Measurements from ENCODE around the gene CNST.

CNST gene

DNA sequence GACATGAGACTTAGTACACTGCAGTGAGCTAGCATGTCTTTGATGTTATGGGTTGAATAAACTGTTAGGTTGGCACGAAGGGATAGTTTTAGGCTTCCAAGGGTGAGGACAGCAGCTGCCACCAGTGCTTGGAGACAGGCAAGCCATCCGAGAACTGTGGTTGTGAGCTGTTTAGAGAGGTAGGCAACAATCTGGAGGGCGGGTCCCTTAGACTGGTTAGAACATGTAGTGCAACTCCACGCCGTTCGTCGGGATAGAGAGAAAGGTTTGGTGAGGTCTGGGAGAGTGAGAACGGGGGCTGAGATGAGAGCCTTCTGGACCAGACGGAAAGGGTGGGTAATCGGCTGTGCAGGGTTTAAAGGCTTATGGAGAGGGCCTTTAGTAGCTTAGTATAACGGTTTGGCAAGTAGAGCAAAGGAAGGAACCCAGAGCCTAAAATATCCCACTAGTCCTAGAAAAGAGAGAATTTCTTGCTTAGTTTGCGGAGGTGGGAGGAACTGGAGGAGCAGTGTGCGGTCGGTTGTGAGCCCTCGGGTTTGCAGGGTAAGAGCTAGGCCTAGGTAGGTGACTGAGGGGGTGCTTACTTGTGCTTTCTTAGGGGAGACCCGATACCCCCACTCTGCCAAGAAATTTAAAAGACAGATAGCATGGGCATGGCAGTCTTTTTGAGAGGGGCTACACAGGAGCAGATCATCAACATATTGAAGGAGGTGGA is 72.8 kb downstream of the CNST start:
- POLR2A ChIA-PET (ENCODE audit: low non-redundant PET), result no interaction called here

DNA sequence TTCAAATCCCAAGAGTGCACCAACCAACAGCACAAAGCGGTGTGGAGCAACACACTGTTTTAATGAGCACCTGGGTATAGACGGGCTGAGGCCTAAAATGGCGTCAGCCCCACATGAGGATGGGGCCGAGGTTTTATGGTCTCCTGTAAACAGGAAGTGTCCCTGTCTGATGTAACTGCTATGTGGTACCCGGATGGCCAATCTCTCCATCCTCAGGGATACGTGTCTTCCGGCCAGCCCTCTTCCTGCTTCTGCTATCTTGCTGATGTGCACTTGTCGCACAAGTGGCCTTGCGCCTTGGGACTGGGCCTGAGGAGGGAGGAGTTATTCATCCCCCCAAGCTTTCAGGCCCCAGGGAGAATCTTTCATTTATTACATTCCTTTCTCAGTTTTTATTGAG is 73.5 kb downstream of the CNST start:
- ChIA-PET CTCF (no interaction called here), POLR2A (ENCODE audit: low non-redundant PET) (no interaction called here)
- H3K27ac ChIP-seq, result no peak overlapping the region
- no peak for DNase-seq (ENCODE audit: low spot score)
- TF ChIP-seq, protein P1, sequence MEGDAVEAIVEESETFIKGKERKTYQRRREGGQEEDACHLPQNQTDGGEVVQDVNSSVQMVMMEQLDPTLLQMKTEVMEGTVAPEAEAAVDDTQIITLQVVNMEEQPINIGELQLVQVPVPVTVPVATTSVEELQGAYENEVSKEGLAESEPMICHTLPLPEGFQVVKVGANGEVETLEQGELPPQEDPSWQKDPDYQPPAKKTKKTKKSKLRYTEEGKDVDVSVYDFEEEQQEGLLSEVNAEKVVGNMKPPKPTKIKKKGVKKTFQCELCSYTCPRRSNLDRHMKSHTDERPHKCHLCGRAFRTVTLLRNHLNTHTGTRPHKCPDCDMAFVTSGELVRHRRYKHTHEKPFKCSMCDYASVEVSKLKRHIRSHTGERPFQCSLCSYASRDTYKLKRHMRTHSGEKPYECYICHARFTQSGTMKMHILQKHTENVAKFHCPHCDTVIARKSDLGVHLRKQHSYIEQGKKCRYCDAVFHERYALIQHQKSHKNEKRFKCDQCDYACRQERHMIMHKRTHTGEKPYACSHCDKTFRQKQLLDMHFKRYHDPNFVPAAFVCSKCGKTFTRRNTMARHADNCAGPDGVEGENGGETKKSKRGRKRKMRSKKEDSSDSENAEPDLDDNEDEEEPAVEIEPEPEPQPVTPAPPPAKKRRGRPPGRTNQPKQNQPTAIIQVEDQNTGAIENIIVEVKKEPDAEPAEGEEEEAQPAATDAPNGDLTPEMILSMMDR (conservative IDR thresholded peaks at IDR 0.05; ENCODE audit: low read depth), result no peak

More for the DNA sequence above, 72.8 kb downstream of the CNST start:
- no peak for DNase-seq (ENCODE audit: low spot score)
- CTCF ChIA-PET, result no interaction called here
- TF ChIP-seq, protein P1 (conservative IDR thresholded peaks at IDR 0.05; ENCODE audit: low read depth), result no peak
- H3K27ac ChIP-seq, result no peak overlapping the region

DNA sequence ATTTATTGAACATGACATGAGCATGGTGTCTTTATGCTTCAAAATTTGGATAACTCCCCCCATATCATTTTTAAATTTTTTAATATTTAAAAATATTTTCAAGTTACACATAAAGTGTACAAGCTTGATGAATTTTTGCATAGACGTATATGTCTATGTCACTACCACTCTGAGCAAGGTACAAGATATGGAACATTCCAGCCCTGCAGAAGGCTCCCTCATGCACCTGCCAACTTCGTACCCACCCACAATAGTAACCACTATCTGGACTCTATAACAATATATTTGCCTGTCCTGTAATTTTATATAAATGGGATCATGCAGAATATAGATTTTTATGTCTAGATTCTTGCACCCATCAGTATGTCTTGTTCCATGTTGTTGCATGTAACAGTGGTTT is 74.5 kb downstream of the CNST start:
- ChIA-PET POLR2A (ENCODE audit: low non-redundant PET) (no interaction called here), CTCF (no interaction called here)
- H3K27ac ChIP-seq, result no peak overlapping the region
- TF ChIP-seq, protein P1 (conservative IDR thresholded peaks at IDR 0.05; ENCODE audit: low read depth), result no peak
- DNase-seq (ENCODE audit: low spot score), result no peak

DNA sequence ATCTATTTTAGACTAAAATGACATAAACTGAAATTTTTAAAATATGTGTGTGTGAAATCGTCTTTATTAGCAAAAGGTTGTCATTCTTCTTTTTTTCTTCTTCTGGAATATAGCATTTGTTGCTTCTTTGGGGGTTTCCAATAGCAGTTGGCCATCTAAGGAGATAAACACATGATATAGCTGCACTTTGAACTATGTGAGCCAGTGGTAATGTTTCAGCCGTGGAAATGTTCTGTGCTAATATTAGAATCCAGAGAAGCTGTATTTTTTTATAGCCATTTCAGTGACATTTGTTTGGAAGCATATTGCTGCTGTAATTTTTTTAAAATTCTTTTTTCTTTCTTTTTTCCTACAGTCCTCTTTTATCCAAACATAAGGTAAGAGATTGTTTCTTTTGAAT is 75.1 kb downstream of the CNST start:
- CTCF ChIA-PET, result no interaction called here
- POLR2A ChIA-PET (ENCODE audit: low non-redundant PET), result no interaction called here
- TF ChIP-seq, protein P1 (conservative IDR thresholded peaks at IDR 0.05; ENCODE audit: low read depth), result no peak
- DNase-seq (ENCODE audit: low spot score), result no peak
- H3K27ac ChIP-seq, result no peak overlapping the region

DNA sequence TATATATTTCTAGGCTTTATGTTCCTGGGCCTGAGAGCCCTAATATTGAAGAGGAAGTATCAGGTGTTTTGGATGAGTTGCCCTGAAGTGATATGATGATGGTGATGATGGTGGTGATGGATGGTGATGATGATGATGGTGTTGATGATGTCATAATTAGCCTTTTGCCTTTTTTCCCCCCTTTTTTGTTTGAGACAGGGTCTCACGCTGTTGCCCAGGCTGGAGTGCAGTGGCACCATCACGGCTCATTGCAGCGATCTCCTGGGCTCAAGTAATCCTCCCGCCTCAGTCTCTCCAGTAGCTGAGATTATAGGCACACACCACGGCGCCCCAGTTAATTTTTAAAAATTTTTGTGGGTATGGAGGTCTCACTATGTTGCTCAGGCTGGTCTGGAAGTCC is 76.5 kb downstream of the CNST start:
- DNase-seq (ENCODE audit: low spot score), result no peak
- TF ChIP-seq, protein P1 (conservative IDR thresholded peaks at IDR 0.05; ENCODE audit: low read depth), result no peak
- H3K27ac ChIP-seq, result no peak overlapping the region
- POLR2A ChIA-PET (ENCODE audit: low non-redundant PET), result no interaction called here
- CTCF ChIA-PET, result interaction anchor here (0.6 kb wide), 1 partner anchor 146 kb away, joined by 3 read pairs; no protein-coding TSS in a partner anchor

DNA sequence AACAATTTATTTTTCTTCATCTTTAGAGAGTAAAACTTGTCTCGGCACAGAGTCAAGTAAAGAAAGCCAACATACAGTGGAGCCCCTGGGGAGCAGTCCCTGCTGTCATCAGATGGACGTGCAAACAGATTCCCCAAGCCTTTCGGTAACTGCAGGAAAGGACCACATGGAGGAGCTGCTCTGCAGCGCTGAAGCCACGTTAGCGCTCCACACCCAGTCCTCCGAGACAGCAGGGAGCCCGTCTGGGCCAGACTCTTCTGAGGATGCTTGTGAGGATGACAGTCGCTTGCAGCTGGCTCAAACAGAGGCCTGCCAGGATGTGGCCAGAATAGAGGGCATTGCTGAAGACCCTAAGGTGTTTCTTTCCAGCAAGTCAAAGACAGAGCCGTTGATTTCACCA is 80.9 kb downstream of the CNST start:
- no peak overlapping the region for H3K27ac ChIP-seq
- TF ChIP-seq, protein P1 (conservative IDR thresholded peaks at IDR 0.05; ENCODE audit: low read depth), result no peak
- ChIA-PET POLR2A (ENCODE audit: low non-redundant PET) (no interaction called here), CTCF (interaction anchor here (0.7 kb wide), 1 partner anchor 80 kb away, joined by 3 read pairs; no protein-coding TSS in a partner anchor)
- no peak for DNase-seq (ENCODE audit: low spot score)
